ENCODE data around the gene RHBDF2.

RHBDF2 gene

DNA sequence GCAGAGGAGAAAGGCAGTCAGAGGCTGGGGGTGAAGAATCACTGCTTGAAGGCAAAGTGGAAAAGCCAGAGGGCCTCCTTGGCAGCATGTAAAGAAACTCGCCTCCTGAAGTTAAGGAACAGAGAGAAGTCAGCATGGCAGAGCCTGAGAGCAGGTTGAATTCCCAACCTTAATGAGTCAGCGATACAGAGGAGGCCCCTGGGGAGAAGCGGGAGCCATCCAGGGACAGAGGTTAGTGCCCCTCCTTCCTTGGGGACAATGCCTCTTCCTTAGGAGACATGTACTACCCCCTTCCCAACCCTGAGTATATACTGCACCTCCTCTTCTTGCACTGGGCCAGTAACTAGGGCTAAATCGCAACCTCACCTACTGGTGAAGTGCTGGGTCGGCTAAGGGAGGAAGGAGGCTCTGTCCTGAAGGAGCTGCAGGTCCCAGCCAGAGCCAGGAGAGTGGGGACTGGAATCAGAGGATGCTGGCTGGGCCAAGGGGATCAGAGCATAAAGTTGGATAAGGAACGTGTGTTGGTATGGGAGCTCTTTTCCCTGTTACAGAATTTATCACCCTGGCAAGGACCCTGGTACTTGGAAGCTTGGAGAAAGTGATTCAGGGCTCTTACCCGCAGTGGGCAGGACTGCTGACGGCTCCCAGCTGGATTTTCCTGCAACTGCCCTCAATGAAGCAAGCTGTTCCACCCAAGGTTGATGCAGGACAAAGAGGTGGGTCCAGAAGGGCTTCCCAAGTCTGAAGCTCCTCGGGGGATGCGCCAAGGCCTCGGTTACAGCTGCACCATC is 39.3 kb downstream of the RHBDF2 start:
- DNase-seq (ENCODE audit: low read depth), result no peak

DNA sequence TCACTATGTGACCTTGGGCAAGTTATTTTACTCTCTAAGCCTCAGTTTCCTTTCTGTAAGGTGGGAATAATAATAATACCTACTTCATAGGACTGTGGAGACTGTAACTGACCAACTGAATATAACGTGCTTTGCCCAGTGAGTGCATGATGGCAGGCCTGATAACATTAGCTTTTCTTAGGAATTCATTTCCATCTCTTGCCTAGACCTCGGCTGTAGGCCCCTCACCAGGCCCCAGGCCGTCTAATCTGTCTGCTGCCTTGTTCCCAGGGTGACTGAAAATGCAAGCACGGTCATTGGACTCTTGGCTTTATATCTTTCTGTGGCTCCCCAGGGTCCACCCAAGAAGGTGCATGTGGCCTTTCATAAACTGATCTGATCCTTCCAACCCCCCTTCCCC is 41.5 kb downstream of the RHBDF2 start:
- no peak for DNase-seq (ENCODE audit: low read depth)

DNA sequence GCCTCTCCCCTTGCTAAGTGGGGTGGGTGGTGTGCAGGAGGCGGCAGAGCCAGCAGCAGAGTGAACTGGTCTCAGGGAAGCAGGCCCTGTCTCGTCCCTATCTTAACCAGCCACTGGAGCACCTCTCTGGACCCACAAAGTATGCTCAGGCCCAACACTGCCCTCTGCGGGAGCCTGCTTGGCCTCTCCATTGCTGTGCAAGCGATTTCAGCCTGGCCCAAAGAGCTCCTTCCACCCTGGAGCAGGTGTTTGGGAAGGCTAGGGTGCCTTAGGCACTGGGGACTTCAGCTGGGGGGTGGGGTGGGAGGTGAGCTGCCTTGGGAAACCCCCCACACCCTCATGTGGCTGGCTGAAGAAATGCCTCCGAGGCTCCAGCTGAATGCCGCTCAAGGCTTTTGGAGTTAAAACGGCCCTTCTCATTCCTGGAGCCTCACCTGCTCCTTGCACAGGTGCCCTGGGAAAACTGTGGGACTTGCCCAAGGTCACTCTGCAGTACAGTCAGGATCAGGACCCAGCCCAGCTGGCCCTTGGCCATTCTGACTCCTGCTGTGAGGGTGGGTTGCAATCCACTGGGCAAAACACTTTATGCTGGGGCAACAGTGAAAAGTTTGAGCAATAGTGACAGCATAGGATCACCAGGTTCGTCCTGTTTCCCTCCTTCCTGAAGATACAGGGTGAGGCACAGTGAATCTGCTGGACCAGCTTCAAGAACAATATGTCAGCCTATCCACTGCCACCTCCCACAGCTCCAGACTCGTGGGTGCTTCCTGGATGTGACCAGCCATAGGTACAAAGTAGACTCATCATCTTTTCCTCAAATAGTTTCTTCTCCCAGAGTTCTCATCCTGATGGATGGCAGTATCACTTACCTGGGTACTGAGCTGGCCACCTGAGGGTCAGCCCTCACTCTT is 42.4 kb downstream of the RHBDF2 start:
- no peak for DNase-seq (ENCODE audit: low read depth)

DNA sequence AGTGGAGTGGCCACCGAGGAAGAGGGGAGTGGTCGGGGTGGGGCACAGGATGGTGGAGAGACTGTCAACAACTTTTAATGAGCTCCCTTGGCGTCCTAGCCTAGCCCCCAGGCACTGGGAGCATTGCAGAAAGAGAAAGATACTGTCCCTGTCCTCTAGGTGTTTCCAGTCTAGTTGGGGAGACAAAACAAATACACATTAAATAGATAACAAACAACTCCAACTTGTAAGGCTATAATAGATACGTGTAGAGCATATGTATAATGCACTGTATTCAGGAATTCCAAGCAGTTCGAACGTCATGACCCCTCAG is 47.8 kb downstream of the RHBDF2 start:
- no peak for DNase-seq (ENCODE audit: low read depth)

GRCh38 chr17:76452660-76453430 is 48.4 kb downstream of the RHBDF2 start, which contains the start of gene UBE2O:
UBE2O (minus strand) TSS chr17:76453152; CDS start chr17:76453141, 11 bp downstream.
- peak; percentile 87 for DNase-seq (ENCODE audit: low read depth)

DNA sequence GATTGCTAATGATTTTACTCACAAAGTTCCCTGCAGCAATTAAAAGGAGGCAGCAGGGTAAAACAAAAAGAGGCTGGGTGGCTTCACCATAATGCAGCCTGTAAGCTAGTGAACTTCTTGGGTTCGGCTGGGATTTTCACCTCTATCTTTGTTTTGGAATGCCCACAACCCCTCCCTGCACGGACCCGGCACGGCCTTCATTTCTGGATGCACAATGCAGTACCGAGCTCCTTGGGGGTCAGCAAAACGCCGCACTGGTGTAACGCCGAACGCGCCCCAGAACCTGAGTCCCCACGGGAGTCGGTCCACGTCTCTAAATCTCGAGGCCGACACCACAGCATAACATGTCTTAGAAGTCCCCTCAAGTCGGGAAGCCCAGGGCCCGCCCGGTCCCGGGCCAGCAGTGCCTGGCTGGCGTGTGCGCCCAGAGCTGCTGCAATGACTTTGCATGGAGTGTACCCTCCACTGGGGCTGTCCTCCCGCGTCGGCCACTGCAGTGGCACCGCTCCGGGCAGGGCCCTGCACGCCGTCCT is 49.0 kb downstream of the RHBDF2 start:
- no peak for DNase-seq (ENCODE audit: low read depth)

GRCh38 chr17:76451506-76451905 is 49.7 kb downstream of the RHBDF2 start:
- no peak for DNase-seq (ENCODE audit: low read depth)

- no peak for DNase-seq (ENCODE audit: low read depth)
Observed at GRCh38 chr17:76449126-76449525, 52.1 kb downstream of the RHBDF2 start.

- DNase-seq (ENCODE audit: low read depth), result no peak
Observed at GRCh38 chr17:76447931-76448652, 53.1 kb downstream of the RHBDF2 start.

GRCh38 chr17:76446449-76447231 is 54.6 kb downstream of the RHBDF2 start:
- DNase-seq (ENCODE audit: low read depth), result no peak

DNA sequence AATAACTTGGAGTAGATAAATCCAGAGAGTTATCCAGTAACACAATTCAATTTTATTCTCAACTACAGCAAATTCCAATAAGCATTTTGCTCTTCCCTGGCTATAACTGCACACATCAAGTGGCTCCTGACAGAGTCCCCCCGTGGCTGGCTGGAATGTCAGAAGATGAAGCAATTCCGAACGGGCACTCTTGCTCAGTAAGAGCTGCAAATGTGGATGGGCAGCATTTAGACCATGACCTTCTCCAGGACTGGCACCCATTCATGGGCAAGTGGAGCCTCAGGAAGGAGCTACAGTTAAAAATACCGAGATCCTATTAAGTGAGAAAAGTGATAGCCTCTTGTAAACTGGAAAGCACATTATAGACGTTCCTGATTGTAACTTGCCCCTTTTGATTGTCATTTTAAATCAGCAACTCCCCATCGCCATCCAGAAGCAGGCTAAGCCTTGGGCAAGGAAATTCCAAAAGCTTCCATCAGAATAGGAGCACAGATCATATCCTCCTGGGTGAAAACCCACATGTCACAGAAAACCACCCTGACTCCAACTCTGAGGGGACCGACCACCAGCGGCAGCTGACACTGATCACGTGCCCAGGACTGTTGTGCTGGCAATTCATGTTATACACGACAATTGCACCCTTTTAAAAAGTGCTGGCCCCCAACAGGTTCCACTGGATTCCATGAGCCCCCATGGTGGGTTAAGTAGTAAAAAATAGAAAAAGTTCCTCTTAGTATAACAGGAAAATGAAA is 55.4 kb downstream of the RHBDF2 start:
- DNase-seq (ENCODE audit: low read depth), result no peak

GRCh38 chr17:76444518-76445311 is 56.5 kb downstream of the RHBDF2 start:
- DNase-seq (ENCODE audit: low read depth), result no peak

DNA sequence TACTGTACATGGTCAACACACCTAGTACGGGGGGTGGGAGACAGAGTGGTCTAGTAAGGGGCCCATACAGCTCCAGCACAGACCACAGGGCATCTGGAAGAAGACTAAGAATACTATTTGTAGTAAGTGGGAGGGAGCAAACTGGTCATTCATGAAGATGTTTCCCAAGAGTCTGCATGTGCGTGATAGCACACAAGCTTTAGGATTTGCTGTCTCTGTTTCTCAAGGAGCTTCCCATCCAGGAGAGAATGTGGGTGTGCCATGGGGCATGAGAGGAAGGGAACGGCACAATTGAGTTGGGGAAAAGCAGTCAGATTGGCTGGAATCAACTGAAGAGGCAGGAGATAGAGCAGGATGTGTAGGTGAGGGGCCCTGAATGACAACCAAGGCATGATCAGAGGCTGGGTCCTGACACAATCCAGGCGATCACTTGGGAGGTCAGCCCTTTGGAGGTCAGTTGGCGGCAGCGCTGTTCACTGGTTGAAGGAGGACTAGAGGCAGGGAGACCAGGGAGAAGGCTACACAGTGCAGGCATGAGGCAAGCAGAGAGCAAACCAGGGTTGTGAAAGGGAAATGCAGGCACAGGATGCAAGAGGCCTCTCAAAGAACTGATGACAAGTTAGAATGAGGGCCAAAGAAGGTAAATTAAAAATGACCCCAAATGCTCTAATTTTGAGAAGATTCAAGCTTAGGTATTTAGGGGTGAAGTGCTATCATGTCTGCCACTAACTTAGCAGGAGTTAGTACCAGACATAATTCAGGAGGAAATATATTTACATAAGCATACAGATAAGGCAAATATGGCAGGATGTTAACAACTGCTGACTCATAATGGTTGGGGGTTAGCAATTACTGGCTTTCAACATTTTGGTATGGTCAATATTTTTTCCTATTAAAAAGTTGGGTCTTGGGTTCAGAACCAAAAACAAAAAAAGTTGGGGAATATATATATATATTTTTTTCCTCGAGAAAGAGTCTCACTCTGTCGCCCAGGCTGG is 58.6 kb downstream of the RHBDF2 start:
- no peak for DNase-seq (ENCODE audit: low read depth)

DNA sequence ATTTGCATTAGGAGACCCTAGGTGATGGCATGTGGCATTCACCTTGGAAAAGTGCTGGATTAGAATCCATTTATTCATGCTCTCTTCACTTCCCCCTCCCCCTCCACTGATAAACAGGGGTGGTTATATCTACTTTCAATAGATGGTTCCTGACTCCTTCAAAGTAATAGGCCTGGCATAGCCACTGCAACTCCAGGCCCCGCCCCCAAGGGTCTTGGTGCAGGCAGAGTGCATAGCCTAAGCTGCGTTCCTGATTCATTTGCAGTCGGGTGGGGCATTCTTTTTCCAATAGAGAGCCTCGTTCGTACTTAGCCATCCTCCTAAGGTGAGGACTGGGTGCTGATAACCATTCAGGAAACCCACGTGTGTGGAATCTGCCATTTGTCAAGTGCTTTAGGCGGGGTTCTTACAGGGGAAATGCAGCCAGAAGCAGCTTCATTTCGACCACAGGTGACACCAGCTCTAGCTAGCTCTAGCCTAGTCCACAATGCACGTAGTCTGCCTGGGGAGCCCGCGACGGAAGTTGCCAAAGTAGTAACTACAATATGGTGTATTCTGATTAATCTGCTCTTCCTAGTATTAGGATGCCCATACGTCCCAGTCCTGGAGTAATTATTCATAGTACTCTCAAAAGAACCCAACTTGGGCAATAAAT is 59.4 kb downstream of the RHBDF2 start:
- DNase-seq (ENCODE audit: low read depth), result no peak

- DNase-seq (ENCODE audit: low read depth), result no peak
Observed at GRCh38 chr17:76440751-76441362, 60.4 kb downstream of the RHBDF2 start.

- DNase-seq (ENCODE audit: low read depth), result no peak
Observed at GRCh38 chr17:76439314-76439928, 61.8 kb downstream of the RHBDF2 start.

All from T-helper 22 cell (primary cell).